Measurements from ENCODE around the gene CSMD2.
A peak's percentile ranks its signal among the peaks of the same experiment; 100 is the strongest.

Gene CSMD2

DNA sequence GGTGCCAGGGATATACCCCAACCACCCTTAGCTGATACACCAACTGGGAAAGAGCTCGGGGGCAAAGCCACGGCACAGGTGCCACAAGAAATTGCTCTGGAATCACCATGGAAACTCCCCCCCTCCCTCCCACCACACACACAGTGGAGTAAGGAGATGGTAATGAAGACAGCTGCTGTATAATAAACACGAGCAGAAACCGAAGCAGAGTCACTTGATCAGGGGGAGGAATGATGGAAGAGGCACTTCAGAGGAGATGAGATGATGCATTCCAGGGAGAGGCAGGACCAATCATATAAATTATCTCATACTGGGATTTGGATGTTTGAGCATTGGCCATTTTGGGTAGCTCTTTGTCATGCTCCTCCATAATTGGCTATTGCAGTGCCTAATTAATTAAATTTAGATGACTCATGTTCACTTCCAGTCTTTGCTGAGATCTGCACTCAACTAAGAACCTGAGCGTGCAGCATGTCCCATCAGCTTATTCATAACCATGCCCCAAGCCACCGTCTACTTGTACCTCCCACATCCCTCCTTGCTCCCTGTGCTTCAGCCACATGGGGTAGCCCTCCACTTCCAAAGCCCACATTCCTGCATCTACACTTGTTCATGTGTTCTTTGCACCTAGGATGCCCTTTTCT, 503.1 kb downstream of the CSMD2 start:
- TF ChIP-seq, protein P1, sequence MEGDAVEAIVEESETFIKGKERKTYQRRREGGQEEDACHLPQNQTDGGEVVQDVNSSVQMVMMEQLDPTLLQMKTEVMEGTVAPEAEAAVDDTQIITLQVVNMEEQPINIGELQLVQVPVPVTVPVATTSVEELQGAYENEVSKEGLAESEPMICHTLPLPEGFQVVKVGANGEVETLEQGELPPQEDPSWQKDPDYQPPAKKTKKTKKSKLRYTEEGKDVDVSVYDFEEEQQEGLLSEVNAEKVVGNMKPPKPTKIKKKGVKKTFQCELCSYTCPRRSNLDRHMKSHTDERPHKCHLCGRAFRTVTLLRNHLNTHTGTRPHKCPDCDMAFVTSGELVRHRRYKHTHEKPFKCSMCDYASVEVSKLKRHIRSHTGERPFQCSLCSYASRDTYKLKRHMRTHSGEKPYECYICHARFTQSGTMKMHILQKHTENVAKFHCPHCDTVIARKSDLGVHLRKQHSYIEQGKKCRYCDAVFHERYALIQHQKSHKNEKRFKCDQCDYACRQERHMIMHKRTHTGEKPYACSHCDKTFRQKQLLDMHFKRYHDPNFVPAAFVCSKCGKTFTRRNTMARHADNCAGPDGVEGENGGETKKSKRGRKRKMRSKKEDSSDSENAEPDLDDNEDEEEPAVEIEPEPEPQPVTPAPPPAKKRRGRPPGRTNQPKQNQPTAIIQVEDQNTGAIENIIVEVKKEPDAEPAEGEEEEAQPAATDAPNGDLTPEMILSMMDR (conservative IDR thresholded peaks at IDR 0.05; ENCODE audit: low read length) = no peak
- no peak overlapping the region for H3K4me3 ChIP-seq (ENCODE audit: low read length)
- no peak for DNase-seq (ENCODE audit: low read depth)

GRCh38 chr1:33660956-33661355, 504.1 kb downstream of the CSMD2 start:
- no peak for DNase-seq (ENCODE audit: low read depth)
- TF ChIP-seq, protein P1 (conservative IDR thresholded peaks at IDR 0.05; ENCODE audit: low read length) = no peak
- H3K4me3 ChIP-seq (ENCODE audit: low read length) = no peak overlapping the region

DNA sequence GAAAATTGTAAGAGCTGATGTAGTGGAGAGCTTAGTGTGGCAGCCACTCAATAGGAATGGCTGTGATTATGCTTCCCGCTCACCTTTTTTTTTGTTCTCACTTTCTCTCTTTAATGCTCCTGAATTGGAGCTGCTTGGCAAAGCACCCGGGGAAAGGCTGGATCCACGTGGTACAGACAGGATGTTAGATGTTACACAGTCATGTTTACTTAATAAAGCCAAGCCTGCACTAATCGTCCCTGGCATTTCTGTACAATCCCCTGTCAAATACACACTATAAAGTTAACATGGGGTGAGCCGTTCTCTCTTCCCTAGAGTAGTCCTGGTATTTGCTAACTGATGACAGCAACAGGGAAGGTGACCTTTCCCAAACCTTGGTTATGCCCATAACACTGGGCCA, 504.8 kb downstream of the CSMD2 start:
- TF ChIP-seq, protein P1 (conservative IDR thresholded peaks at IDR 0.05; ENCODE audit: low read length) = no peak
- no peak overlapping the region for H3K4me3 ChIP-seq (ENCODE audit: low read length)
- peak; percentile 15 for DNase-seq (ENCODE audit: low read depth)

GRCh38 chr1:33659641-33660040, 505.4 kb downstream of the CSMD2 start:
- H3K4me3 ChIP-seq (ENCODE audit: low read length) = no peak overlapping the region
- TF ChIP-seq, protein P1 (conservative IDR thresholded peaks at IDR 0.05; ENCODE audit: low read length) = no peak
- DNase-seq (ENCODE audit: low read depth) = no peak

GRCh38 chr1:33657833-33658232, 507.2 kb downstream of the CSMD2 start:
- TF ChIP-seq, protein P1 (conservative IDR thresholded peaks at IDR 0.05; ENCODE audit: low read length) = no peak
- no peak overlapping the region for H3K4me3 ChIP-seq (ENCODE audit: low read length)
- DNase-seq (ENCODE audit: low read depth) = no peak

GRCh38 chr1:33656467-33657005, 508.5 kb downstream of the CSMD2 start:
- no peak overlapping the region for H3K4me3 ChIP-seq (ENCODE audit: low read length)
- DNase-seq (ENCODE audit: low read depth) = no peak
- TF ChIP-seq, protein P1 (conservative IDR thresholded peaks at IDR 0.05; ENCODE audit: low read length) = no peak

DNA sequence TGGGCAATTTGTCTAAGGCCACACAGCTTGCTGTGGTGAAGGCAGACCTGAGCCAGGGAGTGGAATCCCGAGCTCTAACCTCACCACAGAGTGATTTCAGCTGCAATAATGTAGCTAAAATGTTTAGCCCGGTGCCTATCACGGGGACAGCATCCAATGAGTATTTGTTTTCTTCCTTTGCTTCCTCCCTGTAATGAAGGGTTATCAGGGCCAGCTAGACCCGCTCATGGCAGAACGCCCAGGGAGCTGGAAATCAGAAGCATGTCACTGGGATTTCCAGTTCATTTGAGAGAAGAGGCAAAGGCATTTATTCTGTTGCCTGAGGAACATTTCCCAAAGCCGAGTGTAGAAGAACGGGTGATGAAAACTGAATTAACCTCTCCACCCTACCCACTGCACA, 509.5 kb downstream of the CSMD2 start:
- DNase-seq (ENCODE audit: low read depth) = no peak

More for the DNA sequence above, 509.5 kb downstream of the CSMD2 start:
- no peak overlapping the region for H3K4me3 ChIP-seq (ENCODE audit: low read length)
- TF ChIP-seq, protein P1 (conservative IDR thresholded peaks at IDR 0.05; ENCODE audit: low read length) = no peak

Data from AG10803 (cell line).